Measurements from ENCODE around the gene ASGR1. TPM values are rescaled to one million over a fixed set of nuclear protein-coding genes. Genes with fewer than 3 reads are reported as not detected.
A peak's percentile ranks its signal among the peaks of the same experiment; 100 is the strongest.

Gene ASGR1
- total and polyA plus RNA-seq, 11 donors: 0.19 to 3.5 (median 0.53) TPM; not detected in 3

DNA sequence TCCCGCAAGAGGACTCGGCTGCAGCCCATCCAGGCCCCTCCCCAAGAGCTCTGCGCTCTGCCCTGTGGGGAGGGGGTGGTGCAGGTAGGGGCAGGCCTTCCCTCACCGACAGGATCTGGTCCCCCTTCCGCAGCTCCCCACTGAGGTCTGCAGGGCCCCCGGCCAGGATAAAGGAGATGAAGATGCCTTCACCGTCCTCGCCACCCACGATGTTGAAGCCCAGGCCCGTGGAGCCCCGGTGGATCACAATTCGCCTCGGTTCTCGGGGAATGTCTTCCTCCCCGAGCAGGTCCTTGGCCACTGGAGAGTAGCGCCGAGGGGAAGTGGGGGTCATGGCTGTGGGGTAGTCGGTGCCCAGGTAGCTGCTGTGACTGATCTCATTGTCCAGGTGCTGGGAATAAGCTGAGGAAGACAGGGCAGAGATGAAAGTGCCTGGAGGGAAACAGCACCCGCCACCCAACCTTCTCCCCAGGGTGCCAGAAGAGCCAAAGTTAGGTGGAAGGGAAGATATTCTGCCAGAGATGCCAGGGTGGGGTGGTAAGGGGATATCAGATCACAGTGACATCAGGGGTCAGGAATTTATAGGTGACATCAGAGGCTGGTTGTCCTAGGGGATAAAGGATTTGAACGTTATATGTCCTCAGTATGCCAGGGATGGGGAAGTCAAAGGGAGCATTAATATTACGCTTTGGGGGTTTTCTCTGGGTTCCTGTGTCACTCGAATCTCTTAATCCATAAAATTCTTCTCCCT is 17.7 kb upstream of the ASGR1 start:
- H3K9me3 ChIP-seq: no peaks in the 10 kb centered on the region
- peaks cover 0 to 72% (median 46%) of the 10 kb centered on the region in 9 donors for H3K36me3 ChIP-seq
- ATAC-seq (no peak), DNase-seq (no peak)
- intact Hi-C loops (cut with DNase I): no loop called here
- no peaks in the 10 kb centered on the region for H3K4me1 ChIP-seq
- 91 to 94% (median 93%) methylated on average over 19 to 22 of the region's 22 CpGs for WGBS, 4 donors
- H3K27ac ChIP-seq: no peak overlapping the region
- no peak overlapping the region for H3K4me3 ChIP-seq
- no peak for TF ChIP-seq POLR2A (IDR thresholded peaks at IDR 0.05)
- TF ChIP-seq, protein P1, sequence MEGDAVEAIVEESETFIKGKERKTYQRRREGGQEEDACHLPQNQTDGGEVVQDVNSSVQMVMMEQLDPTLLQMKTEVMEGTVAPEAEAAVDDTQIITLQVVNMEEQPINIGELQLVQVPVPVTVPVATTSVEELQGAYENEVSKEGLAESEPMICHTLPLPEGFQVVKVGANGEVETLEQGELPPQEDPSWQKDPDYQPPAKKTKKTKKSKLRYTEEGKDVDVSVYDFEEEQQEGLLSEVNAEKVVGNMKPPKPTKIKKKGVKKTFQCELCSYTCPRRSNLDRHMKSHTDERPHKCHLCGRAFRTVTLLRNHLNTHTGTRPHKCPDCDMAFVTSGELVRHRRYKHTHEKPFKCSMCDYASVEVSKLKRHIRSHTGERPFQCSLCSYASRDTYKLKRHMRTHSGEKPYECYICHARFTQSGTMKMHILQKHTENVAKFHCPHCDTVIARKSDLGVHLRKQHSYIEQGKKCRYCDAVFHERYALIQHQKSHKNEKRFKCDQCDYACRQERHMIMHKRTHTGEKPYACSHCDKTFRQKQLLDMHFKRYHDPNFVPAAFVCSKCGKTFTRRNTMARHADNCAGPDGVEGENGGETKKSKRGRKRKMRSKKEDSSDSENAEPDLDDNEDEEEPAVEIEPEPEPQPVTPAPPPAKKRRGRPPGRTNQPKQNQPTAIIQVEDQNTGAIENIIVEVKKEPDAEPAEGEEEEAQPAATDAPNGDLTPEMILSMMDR (IDR thresholded peaks at IDR 0.05): no peak
- no peaks in the 10 kb centered on the region for H3K27me3 ChIP-seq

DNA sequence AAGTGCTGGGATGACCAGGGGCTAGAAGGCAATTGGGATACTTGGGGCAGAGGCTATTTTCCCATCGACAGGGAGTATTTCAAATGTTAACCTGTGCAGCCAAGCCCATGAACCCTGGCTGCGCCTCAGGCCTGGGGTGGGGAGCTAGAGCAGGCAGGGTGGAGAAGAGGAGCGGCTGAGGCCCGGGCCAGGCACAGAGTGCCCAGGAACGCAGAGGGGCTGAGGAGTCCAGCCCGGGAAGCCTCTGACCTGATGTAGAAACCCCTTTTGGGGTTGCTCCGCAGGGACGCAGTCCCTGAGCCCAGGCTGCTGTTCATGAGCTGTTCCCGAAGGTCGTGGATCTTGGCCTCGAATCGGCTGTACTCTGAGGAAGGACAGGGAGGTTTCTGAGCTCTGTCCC is 16.8 kb upstream of the ASGR1 start:
- H3K4me3 ChIP-seq: no peak overlapping the region
- 90 to 100% (median 96%) methylated on average over 8 to 12 of the region's 12 CpGs for WGBS, 4 donors
- no peak overlapping the region for H3K27ac ChIP-seq
- H3K9me3 ChIP-seq: no peaks in the 10 kb centered on the region
- intact Hi-C loops (cut with DNase I): no loop called here
- ATAC-seq (no peak), DNase-seq (no peak)
- no peaks in the 10 kb centered on the region for H3K27me3 ChIP-seq
- no peak for TF ChIP-seq POLR2A (IDR thresholded peaks at IDR 0.05)
- TF ChIP-seq, protein P1 (IDR thresholded peaks at IDR 0.05): no peak
- no peaks in the 10 kb centered on the region for H3K4me1 ChIP-seq
- peaks cover 0 to 69% (median 40%) of the 10 kb centered on the region in 9 donors for H3K36me3 ChIP-seq

DNA sequence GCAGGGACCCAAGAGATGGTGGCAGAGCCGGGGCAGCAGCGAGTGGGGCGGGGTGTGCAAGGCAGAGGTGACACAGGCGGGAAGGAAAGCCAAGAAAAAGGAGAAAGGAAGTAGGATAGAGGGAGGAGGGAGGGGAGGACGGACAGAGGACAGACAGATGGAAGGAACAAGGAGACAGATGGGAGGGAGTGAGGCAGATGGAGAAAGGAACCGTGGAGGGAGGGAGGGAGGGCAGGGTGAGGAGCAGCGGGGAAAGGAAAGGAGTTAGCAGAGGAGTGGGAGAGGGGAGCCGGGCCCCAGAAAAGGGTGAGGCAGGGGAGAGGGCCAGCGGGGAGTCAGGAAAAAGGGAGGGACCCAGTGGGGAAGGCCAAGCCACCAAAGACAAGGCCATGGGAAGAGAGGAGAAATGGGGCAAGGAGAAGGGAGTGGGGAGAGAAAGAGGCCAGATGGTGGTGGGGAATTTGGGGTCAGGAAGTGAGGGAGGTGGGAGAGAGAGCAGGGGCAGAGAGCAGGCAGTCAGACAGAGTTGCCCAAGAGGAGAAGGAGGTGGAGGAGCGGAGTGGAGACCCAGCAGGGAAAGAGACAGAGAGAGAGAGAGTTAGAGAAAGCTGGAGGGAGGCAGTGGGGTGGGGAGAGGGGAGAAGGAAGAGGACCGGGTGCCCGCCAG is 13.2 kb upstream of the ASGR1 start:
- DNase-seq (no peak), ATAC-seq (no peak)
- TF ChIP-seq, protein P1 (IDR thresholded peaks at IDR 0.05): no peak
- TF ChIP-seq POLR2A (IDR thresholded peaks at IDR 0.05): no peak
- H3K27me3 ChIP-seq: no peaks in the 10 kb centered on the region
- no peak overlapping the region for H3K4me3 ChIP-seq
- WGBS, 4 donors: 71 to 78% (median 73%) methylated on average over 12 of the region's 12 CpGs
- H3K36me3 ChIP-seq: peaks cover 0 to 64% (median 43%) of the 10 kb centered on the region in 9 donors
- intact Hi-C loops (cut with DNase I): no loop called here
- no peaks in the 10 kb centered on the region for H3K9me3 ChIP-seq
- H3K27ac ChIP-seq: no peak overlapping the region
- no peaks in the 10 kb centered on the region for H3K4me1 ChIP-seq

DNA sequence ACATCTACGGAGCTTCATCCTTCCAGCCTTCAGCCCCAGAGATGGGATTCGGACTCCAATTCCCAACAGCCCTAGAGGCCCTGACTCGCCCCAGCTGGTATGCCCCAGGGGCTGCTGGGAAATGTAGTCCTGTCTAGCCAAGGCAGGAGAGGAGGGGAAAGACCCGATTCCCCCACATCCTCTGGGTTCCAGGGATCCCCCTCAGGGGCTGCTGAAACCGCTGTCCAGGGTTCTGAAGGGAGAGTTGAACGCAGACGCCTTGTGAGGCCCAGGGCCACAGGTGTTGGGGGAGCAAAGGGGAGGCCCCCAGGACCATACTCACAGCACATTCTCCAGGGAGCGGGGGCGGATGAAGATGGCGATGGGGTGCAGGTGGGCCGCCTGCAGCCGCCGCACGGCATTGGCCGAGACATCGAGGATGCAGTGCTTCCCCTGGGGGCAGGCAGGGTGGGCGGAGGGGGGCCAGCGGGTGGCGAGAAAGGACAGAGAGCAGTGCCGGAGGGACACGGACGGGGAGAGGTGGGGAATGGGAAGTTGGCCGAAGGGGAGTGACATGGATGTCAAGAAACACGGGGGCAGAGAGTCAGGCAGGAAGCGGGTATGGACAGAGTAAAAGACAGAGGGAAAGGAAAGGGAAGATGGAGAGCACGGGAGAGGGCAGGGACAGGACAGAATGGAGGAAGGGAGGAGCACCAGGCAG is 12.6 kb upstream of the ASGR1 start:
- Histone ChIP-seq H3K27ac (no peak overlapping the region), H3K4me1 (no peaks in the 10 kb centered on the region), H3K9me3 (no peaks in the 10 kb centered on the region), H3K4me3 (no peak overlapping the region), H3K36me3 (peaks cover 0 to 57% (median 37%) of the 10 kb centered on the region in 9 donors), H3K27me3 (no peaks in the 10 kb centered on the region)
- ATAC-seq (peak; percentile 59 to 80 (median 74)), DNase-seq (peak in 2 of 5 donors; percentile 62 to 66)
- TF ChIP-seq, protein P1 (IDR thresholded peaks at IDR 0.05): no peak
- TF ChIP-seq POLR2A (IDR thresholded peaks at IDR 0.05): no peak
- 63 to 72% (median 70%) methylated on average over 26 of the region's 26 CpGs for WGBS, 4 donors
- intact Hi-C loops (cut with DNase I): no loop called here

All from heart left ventricle (tissue), 16 donors.